Transverse colon (tissue), 4 donors: ENCODE data around the gene AP1S3.
"Not testable (repeated sequence)": the region's sequence is repeated elsewhere in the genome, so short reads cannot be mapped to it uniquely, and the experiment has no call there.

Source experiments
- POLR2A ChIP-seq: fragments of 450-650 bp; IDR thresholded peaks from one replicate; pipeline ENCODE4 v1.6.1; 2016; ENCODE audit warnings: antibody characterized with exemption, mild to moderate bottlenecking, moderate library complexity
- POLR2AphosphoS5 ChIP-seq, 3 donors: sonication (generic); formaldehyde crosslinking; IDR thresholded peaks; one replicate each; pipeline ENCODE4 v1.6.1; 2016; ENCODE audit warnings: antibody characterized with exemption in 3 of 3
- TF ChIP-seq, protein P1 (sequence below), 5 experiments: fragments of 200-600 bp in 3 of 5; fragments of 450-650 bp in 2 of 5; sonication (generic) in 3 of 5; IDR thresholded peaks; 1 replicate in 2 of 5; 2 replicates in 3 of 5; pipeline ENCODE4 v1.5.1; 2016 to 2017; ENCODE audit warnings: antibody characterized with exemption in 5 of 5, inconsistent platforms in 3 of 5, mild to moderate bottlenecking in 2 of 5, moderate library complexity in 1 of 5

DNA sequence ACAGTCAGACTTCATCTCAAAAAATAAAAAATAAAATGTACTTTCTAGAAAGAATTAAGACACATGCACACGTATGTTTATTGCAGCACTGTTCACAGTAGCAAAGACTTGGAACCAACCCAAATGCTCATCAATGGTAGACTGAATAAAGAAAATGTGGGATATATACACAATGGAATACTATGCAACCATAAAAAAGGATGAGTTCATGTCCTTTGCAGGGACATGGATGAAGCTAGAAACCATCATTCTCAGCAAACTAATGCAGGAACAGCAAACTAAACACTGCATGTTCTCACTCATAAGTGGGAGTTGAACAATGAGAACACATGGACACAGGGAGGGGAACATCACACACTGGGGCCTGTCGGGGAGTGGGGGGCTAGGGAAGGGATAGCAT is 35.4 kb upstream of the AP1S3 start:
- not testable (repeated sequence) for TF ChIP-seq POLR2A; POLR2AphosphoS5 (IDR thresholded peaks at IDR 0.05)
- TF ChIP-seq, protein P1, sequence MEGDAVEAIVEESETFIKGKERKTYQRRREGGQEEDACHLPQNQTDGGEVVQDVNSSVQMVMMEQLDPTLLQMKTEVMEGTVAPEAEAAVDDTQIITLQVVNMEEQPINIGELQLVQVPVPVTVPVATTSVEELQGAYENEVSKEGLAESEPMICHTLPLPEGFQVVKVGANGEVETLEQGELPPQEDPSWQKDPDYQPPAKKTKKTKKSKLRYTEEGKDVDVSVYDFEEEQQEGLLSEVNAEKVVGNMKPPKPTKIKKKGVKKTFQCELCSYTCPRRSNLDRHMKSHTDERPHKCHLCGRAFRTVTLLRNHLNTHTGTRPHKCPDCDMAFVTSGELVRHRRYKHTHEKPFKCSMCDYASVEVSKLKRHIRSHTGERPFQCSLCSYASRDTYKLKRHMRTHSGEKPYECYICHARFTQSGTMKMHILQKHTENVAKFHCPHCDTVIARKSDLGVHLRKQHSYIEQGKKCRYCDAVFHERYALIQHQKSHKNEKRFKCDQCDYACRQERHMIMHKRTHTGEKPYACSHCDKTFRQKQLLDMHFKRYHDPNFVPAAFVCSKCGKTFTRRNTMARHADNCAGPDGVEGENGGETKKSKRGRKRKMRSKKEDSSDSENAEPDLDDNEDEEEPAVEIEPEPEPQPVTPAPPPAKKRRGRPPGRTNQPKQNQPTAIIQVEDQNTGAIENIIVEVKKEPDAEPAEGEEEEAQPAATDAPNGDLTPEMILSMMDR (IDR thresholded peaks at IDR 0.05): not testable (repeated sequence)
